ENCODE data around the gene AK1.

The AK1 gene

GRCh38 chr9:127921557-127922120 lies 44.2 kb upstream of the AK1 start:
- peak; percentile 94 for TF ChIP-seq CTCF (conservative IDR thresholded peaks at IDR 0.05)
- peak overlapping the region; percentile 22; the same call in 1 of the 2 replicates for H3K27ac ChIP-seq

- H3K27ac ChIP-seq = no peak overlapping the region
- TF ChIP-seq CTCF (conservative IDR thresholded peaks at IDR 0.05) = no peak
Measured at GRCh38 chr9:127920794-127921193, 43.3 kb upstream of the AK1 start.

- no peak overlapping the region for H3K27ac ChIP-seq
Measured at GRCh38 chr9:127919253-127919815, 41.9 kb upstream of the AK1 start.

GRCh38 chr9:127918183-127919107 lies 41.0 kb upstream of the AK1 start:
- H3K27ac ChIP-seq = peak overlapping the region; percentile 3; the same call in 1 of the 2 replicates
- 0 out of 2 replicates have a peak, but pooled peaks have one; percentile 15 for TF ChIP-seq CTCF (conservative IDR thresholded peaks at IDR 0.05)

More at GRCh38 chr9:127919253-127919815, 41.9 kb upstream of the AK1 start:
- no peak for TF ChIP-seq CTCF (conservative IDR thresholded peaks at IDR 0.05)

- no peak for TF ChIP-seq CTCF (conservative IDR thresholded peaks at IDR 0.05)
- peak overlapping the region; percentile 48; the same call in 1 of the 2 replicates for H3K27ac ChIP-seq
Measured at GRCh38 chr9:127917603-127918002, 40.1 kb upstream of the AK1 start.

GRCh38 chr9:127916720-127917581 lies 39.5 kb upstream of the AK1 start, which contains the start of gene ST6GALNAC4:
TSS of gene ST6GALNAC4 (minus strand) at chr9:127917041. CDS start at chr9:127916419, 622 bp downstream.
- TF ChIP-seq CTCF (conservative IDR thresholded peaks at IDR 0.05) = no peak
- peak within 1 kb of the TSS; percentile 48; the same call in 1 of the 2 replicates for H3K27ac ChIP-seq
